SK-N-SH (cell line): Measurements from ENCODE around the gene DENND5B.

ENCODE experiments used
- CTCF ChIP-seq: fragments of 200-600 bp; sonication (generic); IDR thresholded peaks from 2 replicates; pipeline ENCODE4 v1.6.1; 2017; ENCODE audit warnings: antibody characterized with exemption, mild to moderate bottlenecking, moderate library complexity
- EP300 ChIP-seq, 2 experiments: IDR thresholded peaks; 2 replicates each; pipeline versions ENCODE4 v1.4.0 to v1.6.1; 2012; ENCODE audit warnings: borderline replicate concordance in 1 of 2, low read depth in 1 of 2, low read length in 1 of 2
- MAX ChIP-seq: IDR thresholded peaks from 2 replicates; pipeline ENCODE4 v1.4.0; 2012; ENCODE audit warnings: low read depth
- REST ChIP-seq: IDR thresholded peaks from 2 replicates; pipeline ENCODE4 v1.6.1; 2012; ENCODE audit warnings: mild to moderate bottlenecking, low read depth, low read length, moderate library complexity
- RFX5 ChIP-seq: IDR thresholded peaks from 2 replicates; pipeline ENCODE4 v1.6.1; 2012; ENCODE audit warnings: mild to moderate bottlenecking, improper control_type of control experiment, low read length
- SMC3 ChIP-seq: IDR thresholded peaks from 2 replicates; pipeline ENCODE4 v1.6.1; 2012; ENCODE audit warnings: low read depth, low read length, improper control_type of control experiment

GRCh38 chr12:31585895-31586294 is 5.0 kb downstream of the DENND5B start:
- TF ChIP-seq CTCF (no peak), REST (no peak), EP300 (IDR thresholded peaks at IDR 0.05; ENCODE audit: borderline replicate concordance in 1 of 2, low read depth in 1 of 2, low read length in 1 of 2) (no peak), SMC3 (no peak), MAX (no peak), RFX5 (no peak)
